Astrocyte of the spinal cord (primary cell): ENCODE measurements around the gene PIGX.
A peak's percentile ranks its signal among the peaks of the same experiment; 100 is the strongest.

Experiments
- DNase-seq: peaks from one replicate; pipeline ENCODE4 v3.0.0; 2011; ENCODE audit warnings: low read depth, low spot score
- H3K4me3 ChIP-seq: 2 replicates; pipeline ENCODE4 v1.5.1; 2011; ENCODE audit warnings: low read depth, mild to moderate bottlenecking, low read length, moderate library complexity
- CTCF ChIP-seq: IDR thresholded peaks from 2 replicates; pipeline ENCODE4 v1.5.1; 2012; ENCODE audit warnings: low read depth, mild to moderate bottlenecking, low read length, inconsistent platforms
- in situ Hi-C: cut with HindIII; loops from 2 replicates; pipeline ENCODE4 v1.10.0; 2017; ENCODE audit warnings: low sequenced_read_pairs

PIGX gene

GRCh38 chr3:196711838-196712513 is at the start of gene PIGX, which contains the start of gene CEP19:
TSS of gene PIGX (plus strand) at chr3:196712377.
TSS of gene CEP19 (minus strand) at chr3:196712250. CDS start at chr3:196708657, 3,593 bp downstream.
- H3K4me3 ChIP-seq, result peak within 1 kb of the TSS; percentile 68
- in situ Hi-C loops, result no loop called here
- peak; percentile 86 for DNase-seq
- TF ChIP-seq CTCF, result no peak

GRCh38 chr3:196662711-196663571 is 49.2 kb upstream of the PIGX start:
- in situ Hi-C loops, result no loop called here
- DNase-seq, result no peak
- H3K4me3 ChIP-seq, result no peak overlapping the region

GRCh38 chr3:196666001-196666867 is 45.9 kb upstream of the PIGX start:
- in situ Hi-C loops, result no loop called here
- no peak overlapping the region for H3K4me3 ChIP-seq
- peak; percentile 68 for DNase-seq
- no peak for TF ChIP-seq CTCF

More at GRCh38 chr3:196662711-196663571, 49.2 kb upstream of the PIGX start:
- no peak for TF ChIP-seq CTCF

GRCh38 chr3:196667056-196667825 is 44.9 kb upstream of the PIGX start:
- TF ChIP-seq CTCF, result no peak
- no peak for DNase-seq
- in situ Hi-C loops, result no loop called here
- no peak overlapping the region for H3K4me3 ChIP-seq

GRCh38 chr3:196670339-196670738 is 41.8 kb upstream of the PIGX start:
- no peak for DNase-seq
- H3K4me3 ChIP-seq, result no peak overlapping the region
- no peak for TF ChIP-seq CTCF
- in situ Hi-C loops, result no loop called here
